ENCODE results near the gene LRIG3.

The LRIG3 gene

GRCh38 chr12:58920102-58920960, at the start of gene LRIG3:
Gene LRIG3, minus strand, starts transcription at chr12:58920504. Its CDS starts 269 bp downstream, at chr12:58920235.
- Histone ChIP-seq H3K9me3 (ENCODE audit: control insufficient read depth, low read length) (no peaks in the 10 kb centered on the region), H3K36me3 (ENCODE audit: control insufficient read depth, insufficient read depth, low read length) (no peaks in the 10 kb centered on the region), H3K4me1 (peaks cover 9% of the 10 kb centered on the region), H3K4me3 (ENCODE audit: low read depth, low read length) (peak within 1 kb of the TSS; percentile 90), H3K4me2 (ENCODE audit: low read length) (peak within 1 kb of the TSS; percentile 79), H3K27ac (peak within 1 kb of the TSS; percentile 91), H3K27me3 (ENCODE audit: control insufficient read depth, insufficient read depth, low read length) (no peaks in the 10 kb centered on the region), H3K9ac (peak within 1 kb of the TSS; percentile 72), H2AFZ (peak within 1 kb of the TSS; percentile 93), H3K79me2 (peaks cover 7% of the 10 kb centered on the region)
- peak; percentile 27 for TF ChIP-seq CTCF (IDR thresholded peaks at IDR 0.05)

GRCh38 chr12:58969237-58969636, 48.9 kb upstream of the LRIG3 start:
- no peak for TF ChIP-seq CTCF (IDR thresholded peaks at IDR 0.05)
- Histone ChIP-seq H3K4me1 (no peaks in the 10 kb centered on the region), H3K4me3 (ENCODE audit: low read depth, low read length) (no peak overlapping the region), H3K27me3 (ENCODE audit: control insufficient read depth, insufficient read depth, low read length) (no peaks in the 10 kb centered on the region), H3K36me3 (ENCODE audit: control insufficient read depth, insufficient read depth, low read length) (no peaks in the 10 kb centered on the region), H3K9me3 (ENCODE audit: control insufficient read depth, low read length) (no peaks in the 10 kb centered on the region), H2AFZ (no peak overlapping the region), H3K4me2 (ENCODE audit: low read length) (no peak overlapping the region), H3K9ac (no peak overlapping the region), H3K79me2 (no peaks in the 10 kb centered on the region), H3K27ac (no peak overlapping the region)

- Histone ChIP-seq H3K27me3 (ENCODE audit: control insufficient read depth, insufficient read depth, low read length) (no peaks in the 10 kb centered on the region), H3K79me2 (no peaks in the 10 kb centered on the region), H3K4me1 (no peaks in the 10 kb centered on the region), H3K9ac (no peak overlapping the region), H3K36me3 (ENCODE audit: control insufficient read depth, insufficient read depth, low read length) (no peaks in the 10 kb centered on the region), H2AFZ (no peak overlapping the region), H3K4me2 (ENCODE audit: low read length) (no peak overlapping the region), H3K27ac (no peak overlapping the region), H3K9me3 (ENCODE audit: control insufficient read depth, low read length) (no peaks in the 10 kb centered on the region), H3K4me3 (ENCODE audit: low read depth, low read length) (no peak overlapping the region)
- no peak for TF ChIP-seq CTCF (IDR thresholded peaks at IDR 0.05)
Measured at GRCh38 chr12:58967561-58967960, 47.3 kb upstream of the LRIG3 start.

- Histone ChIP-seq H3K4me2 (ENCODE audit: low read length) (no peak overlapping the region), H3K9me3 (ENCODE audit: control insufficient read depth, low read length) (no peaks in the 10 kb centered on the region), H3K9ac (no peak overlapping the region)
Measured at GRCh38 chr12:58966939-58967338, 46.6 kb upstream of the LRIG3 start.

More at GRCh38 chr12:58966939-58967338, 46.6 kb upstream of the LRIG3 start:
- Histone ChIP-seq H3K36me3 (ENCODE audit: control insufficient read depth, insufficient read depth, low read length) (no peaks in the 10 kb centered on the region), H2AFZ (no peak overlapping the region), H3K79me2 (no peaks in the 10 kb centered on the region), H3K4me3 (ENCODE audit: low read depth, low read length) (no peak overlapping the region), H3K27ac (no peak overlapping the region), H3K4me1 (no peaks in the 10 kb centered on the region), H3K27me3 (ENCODE audit: control insufficient read depth, insufficient read depth, low read length) (no peaks in the 10 kb centered on the region)
- no peak for TF ChIP-seq CTCF (IDR thresholded peaks at IDR 0.05)
